IMR-90 (cell line): ENCODE results near the gene RASL11B. TPM values are rescaled to one million over a fixed set of nuclear protein-coding genes. Genes with fewer than 3 reads are reported as not detected.

Experiments used
- ATAC-seq: fragments of 200-7000 bp; cut with Tn5 transposase; 2 replicates; pipeline ENCODE4 v1.9.1; 2020; ENCODE audit warnings: low read depth, mild to moderate bottlenecking, moderate library complexity
- BruUV-seq: library from RNA; stranded (reverse); fragments of 400-500 nt; replicated peaks from 2 replicates; lab custom pipeline; 2021; lab: Mats Ljungman, UMichigan
- CTCF ChIA-PET: fragments of 300-600 bp; formaldehyde crosslinking; extraction: SDS; loops from one replicate; lab custom pipeline; 2021; ENCODE audit warnings: antibody characterized with exemption; lab: Yijun Ruan, JAX
- POLR2A ChIA-PET: fragments of 300-600 bp; sonication (Branson Sonifier 250); formaldehyde crosslinking; loops from one replicate; lab custom pipeline; 2022; ENCODE audit warnings: antibody characterized with exemption; ENCODE audit not compliant: unreplicated experiment; lab: Charles Lee
- DNase-seq: peaks from one replicate; pipeline ENCODE4 v3.0.0; 2013
- H2AFZ ChIP-seq: replicated peaks from 2 replicates; pipeline ENCODE3; 2013; ENCODE audit warnings: low read length, mild to moderate bottlenecking; ENCODE audit not compliant: poor library complexity
- H2AK5ac ChIP-seq: 2 replicates; pipeline ENCODE4 v1.6.1; 2013; ENCODE audit warnings: low read depth, low read length, inconsistent platforms
- H2AK9ac ChIP-seq: replicated peaks from 2 replicates; pipeline ENCODE3; 2013; ENCODE audit warnings: mild to moderate bottlenecking, low read depth, low read length, moderate library complexity; ENCODE audit not compliant: poor library complexity
- H2BK120ac ChIP-seq: 2 replicates; pipeline ENCODE4 v1.6.1; 2013; ENCODE audit warnings: low read depth, low read length, inconsistent platforms
- H2BK15ac ChIP-seq: 3 replicates; pipeline ENCODE4 v1.6.1; 2013; ENCODE audit warnings: low read depth, low read length, inconsistent platforms
- H2BK20ac ChIP-seq: 2 replicates; pipeline ENCODE4 v1.6.1; 2013; ENCODE audit warnings: low read depth, mild to moderate bottlenecking, inconsistent platforms, low read length, moderate library complexity
- H2BK5ac ChIP-seq: 2 replicates; pipeline ENCODE4 v1.6.1; 2013; ENCODE audit warnings: mild to moderate bottlenecking, low read depth, low read length, inconsistent platforms; ENCODE audit not compliant: poor library complexity, severe bottlenecking
- H3K14ac ChIP-seq: replicated peaks from 2 replicates; pipeline ENCODE4 v1.6.1; 2013; ENCODE audit warnings: low read depth, low read length, inconsistent platforms
- H3K18ac ChIP-seq: 2 replicates; pipeline ENCODE4 v1.6.1; 2013; ENCODE audit warnings: low read depth, low read length, control low read depth
- H3K23ac ChIP-seq: 2 replicates; pipeline ENCODE4 v1.6.1; 2013; ENCODE audit warnings: low read depth, low read length, inconsistent platforms
- H3K27ac ChIP-seq: 2 replicates; pipeline ENCODE4 v1.5.1; 2013; ENCODE audit warnings: mild to moderate bottlenecking, control low read depth, low read length; ENCODE audit not compliant: insufficient read depth
- H3K27me3 ChIP-seq: 2 replicates; pipeline ENCODE4 v1.6.1; 2013; ENCODE audit warnings: low read length; ENCODE audit not compliant: control insufficient read depth, insufficient read depth
- H3K36me3 ChIP-seq: 2 replicates; pipeline ENCODE4 v1.6.1; 2013; ENCODE audit warnings: low read length, mixed read lengths; ENCODE audit not compliant: control insufficient read depth, insufficient read depth
- H3K4ac ChIP-seq: 2 replicates; pipeline ENCODE4 v1.6.1; 2013; ENCODE audit warnings: low read depth, low read length, inconsistent platforms
- H3K4me1 ChIP-seq: 2 replicates; pipeline ENCODE4 v1.6.1; 2013; ENCODE audit warnings: low read length, mixed read lengths; ENCODE audit not compliant: control insufficient read depth, insufficient read depth
- H3K4me2 ChIP-seq: 2 replicates; pipeline ENCODE4 v1.6.1; 2013; ENCODE audit warnings: low read depth, mild to moderate bottlenecking, control low read depth, low read length, moderate library complexity
- H3K4me3 ChIP-seq: 2 replicates; pipeline ENCODE4 v1.5.1; 2013; ENCODE audit warnings: low read depth, mild to moderate bottlenecking, control low read depth, low read length, moderate library complexity; ENCODE audit not compliant: insufficient read depth
- H3K56ac ChIP-seq: 2 replicates; pipeline ENCODE4 v1.6.1; 2013; ENCODE audit warnings: low read length, inconsistent platforms; ENCODE audit not compliant: insufficient read depth; ENCODE audit errors: extremely low read depth
- H3K79me1 ChIP-seq, 2 experiments: 2 replicates each; pipeline ENCODE4 v1.6.1; 2013; ENCODE audit warnings: low read length in 2 of 2, inconsistent platforms in 1 of 2, low read depth in 1 of 2
- H3K9ac ChIP-seq: 2 replicates; pipeline ENCODE4 v1.6.1; 2013; ENCODE audit warnings: low read depth, low read length, control low read depth
- H3K9me1 ChIP-seq: 2 replicates; pipeline ENCODE4 v1.6.1; 2013; ENCODE audit warnings: low read length, inconsistent platforms; ENCODE audit not compliant: insufficient read depth
- H3K9me3 ChIP-seq: 2 replicates; pipeline ENCODE4 v1.6.1; 2013; ENCODE audit warnings: low read length; ENCODE audit not compliant: control insufficient read depth, insufficient read depth
- H4K20me1 ChIP-seq: 2 replicates; pipeline ENCODE4 v1.6.1; 2013; ENCODE audit warnings: low read length, inconsistent platforms; ENCODE audit not compliant: insufficient read depth
- H4K5ac ChIP-seq: 2 replicates; pipeline ENCODE4 v1.6.1; 2013; ENCODE audit warnings: mild to moderate bottlenecking, low read depth, low read length, control low read depth
- H4K8ac ChIP-seq, 2 experiments: 2 replicates each; pipeline ENCODE4 v1.6.1; 2013; ENCODE audit warnings: low read depth in 2 of 2, low read length in 2 of 2, control low read depth in 1 of 2, inconsistent platforms in 1 of 2
- H4K91ac ChIP-seq: 2 replicates; pipeline ENCODE4 v1.6.1; 2013; ENCODE audit warnings: low read depth, low read length, inconsistent platforms; ENCODE audit not compliant: insufficient read depth
- BHLHE40 ChIP-seq: fragments of 150-350 bp; IDR thresholded peaks from 2 replicates; pipeline ENCODE4 v1.6.1; 2016; ENCODE audit warnings: mild to moderate bottlenecking, low read depth, low read length
- CEBPB ChIP-seq: IDR thresholded peaks from 2 replicates; pipeline ENCODE4 v1.6.1; 2012; ENCODE audit warnings: low read depth, low read length, improper control_type of control experiment
- FOS ChIP-seq: fragments of 150-350 bp; IDR thresholded peaks from 2 replicates; pipeline ENCODE4 v1.6.1; 2016; ENCODE audit warnings: low read depth, low read length
- MAFK ChIP-seq: IDR thresholded peaks from 2 replicates; pipeline ENCODE4 v1.6.1; 2012; ENCODE audit warnings: low read depth, low read length, improper control_type of control experiment
- NFE2L2 ChIP-seq: fragments of 150-350 bp; IDR thresholded peaks from 2 replicates; pipeline ENCODE4 v1.6.1; 2016; ENCODE audit warnings: low read depth, mild to moderate bottlenecking, low read length
- RCOR1 ChIP-seq: IDR thresholded peaks from 2 replicates; pipeline ENCODE4 v1.6.1; 2012; ENCODE audit warnings: mild to moderate bottlenecking, low read length, improper control_type of control experiment; ENCODE audit not compliant: insufficient replicate concordance
- RFX5 ChIP-seq: IDR thresholded peaks from 2 replicates; pipeline ENCODE4 v1.8.0; 2012; ENCODE audit warnings: low read depth, mild to moderate bottlenecking, low read length, moderate library complexity
- WGBS, 2 experiments: methylation state at CpG; one replicate each; pipeline versions ENCODE4 v1.1.5 to v1.1.7; 2013; ENCODE audit warnings: missing lambda C conversion rate in 2 of 2; ENCODE audit not compliant: insufficient read length in 1 of 2; ENCODE audit errors: extremely low coverage in 2 of 2; 5-methylcytosine and 5-hydroxymethylcytosine counted together
- dilution Hi-C: fragments of 300-500 bp; cut with HindIII; formaldehyde crosslinking; loops from one replicate; pipeline ENCODE4 v1.14.3; 2018; ENCODE audit warnings: low sequenced_read_pairs; ENCODE audit not compliant: unreplicated experiment
- in situ Hi-C: fragments of 300-500 bp; cut with MboI; formaldehyde crosslinking; loops from 3 replicates; pipeline ENCODE4 v1.14.3; 2019; ENCODE audit warnings: low sequenced_read_pairs, inconsistent platforms, mixed read lengths
- intact Hi-C: fragments of 100-400 bp; cut with micrococcal nuclease; formaldehyde crosslinking; loops from 2 replicates; pipeline ENCODE4 v1.10.0; 2022
- polyA plus RNA-seq, 3 experiments: library from polyadenylated mRNA; depleted of rRNA; stranded (reverse); fragments of >200 nt; gene quantifications; 2 replicates each; pipeline ENCODE4 v1.2.3, GENCODE V29; 2012; ENCODE audit warnings: low replicate concordance in 1 of 3
- total RNA-seq: library from RNA; depleted of rRNA; stranded (reverse); fragments of >200 nt; gene quantifications from 2 replicates; pipeline ENCODE4 v1.2.3, GENCODE V29; 2012
- TF ChIP-seq, protein P1 (sequence below): fragments of 150-350 bp; IDR thresholded peaks from 2 replicates; pipeline ENCODE4 v1.6.1; 2016; ENCODE audit warnings: low read depth, mild to moderate bottlenecking, low read length, moderate library complexity, borderline replicate concordance

RASL11B gene
- total and polyA plus RNA-seq, 2 of the 4 experiments (the other 2 are of a cell fraction), result 0.18 to 0.31 TPM

DNA sequence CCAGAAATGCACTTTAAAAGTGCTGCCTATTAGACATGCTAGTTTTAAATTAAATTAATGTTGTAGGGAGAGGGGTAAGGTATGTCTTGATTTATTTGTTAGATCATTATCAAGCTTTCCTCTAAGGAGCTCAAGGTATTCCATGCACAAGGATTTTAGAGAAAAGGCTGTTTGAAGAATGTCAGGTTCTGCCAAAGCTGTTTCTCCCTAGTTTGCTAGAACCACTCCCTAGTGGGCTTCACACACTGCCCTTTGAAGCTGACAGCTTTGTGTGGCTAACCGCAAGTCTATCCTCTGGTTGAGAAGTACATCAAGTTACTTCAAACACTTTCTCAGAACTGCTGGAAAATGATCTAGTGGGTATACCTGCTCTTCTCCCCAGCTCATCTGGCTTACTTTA lies 32.3 kb downstream of the RASL11B start:
- peak overlapping the region; percentile 86; the same call in 1 of the 2 replicates for H2AK5ac ChIP-seq
- no peak overlapping the region for H2AFZ ChIP-seq
- H4K8ac ChIP-seq, result peak overlapping the region in 1 of 2 experiments; percentile 36; a peak in 1 of 4 replicates
- no peak for ATAC-seq
- H3K9me1 ChIP-seq, result peaks cover 18% of the 10 kb centered on the region
- ChIA-PET POLR2A (no interaction called here), CTCF (interaction anchor here (0.6 to 1.6 kb wide), 4 partner anchors 14 to 144 kb away, joined by 3 to 8 read pairs (median 4); no protein-coding TSS in a partner anchor)
- H3K36me3 ChIP-seq, result no peaks in the 10 kb centered on the region
- peaks cover 5% of the 10 kb centered on the region; the same call in 1 of the 2 replicates for H4K20me1 ChIP-seq
- no peak for TF ChIP-seq RFX5
- no peak for TF ChIP-seq NFE2L2
- TF ChIP-seq, protein P1, sequence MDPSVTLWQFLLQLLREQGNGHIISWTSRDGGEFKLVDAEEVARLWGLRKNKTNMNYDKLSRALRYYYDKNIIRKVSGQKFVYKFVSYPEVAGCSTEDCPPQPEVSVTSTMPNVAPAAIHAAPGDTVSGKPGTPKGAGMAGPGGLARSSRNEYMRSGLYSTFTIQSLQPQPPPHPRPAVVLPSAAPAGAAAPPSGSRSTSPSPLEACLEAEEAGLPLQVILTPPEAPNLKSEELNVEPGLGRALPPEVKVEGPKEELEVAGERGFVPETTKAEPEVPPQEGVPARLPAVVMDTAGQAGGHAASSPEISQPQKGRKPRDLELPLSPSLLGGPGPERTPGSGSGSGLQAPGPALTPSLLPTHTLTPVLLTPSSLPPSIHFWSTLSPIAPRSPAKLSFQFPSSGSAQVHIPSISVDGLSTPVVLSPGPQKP, result no peak
- TF ChIP-seq MAFK, result no peak
- no peak for TF ChIP-seq CEBPB
- TF ChIP-seq RCOR1, result no peak
- TF ChIP-seq BHLHE40, result no peak
- TF ChIP-seq FOS, result no peak
- H3K4me2 ChIP-seq, result no peak overlapping the region
- H3K9me3 ChIP-seq, result no peaks in the 10 kb centered on the region
- H2BK15ac ChIP-seq, result peak overlapping the region; percentile 85; the same call in 1 of the 3 replicates
- H2BK5ac ChIP-seq, result no peak overlapping the region
- in situ Hi-C loops (no loop called here), intact Hi-C loops (loop anchor here (5.0 kb wide), 1 partner anchor 63 kb away; no protein-coding TSS in a partner anchor), dilution Hi-C loops (no loop called here)
- peak overlapping the region; percentile 88 for H2BK20ac ChIP-seq
- H4K5ac ChIP-seq, result peak overlapping the region; percentile 84; the same call in 1 of the 2 replicates
- H2AK9ac ChIP-seq, result no peak overlapping the region
- peak overlapping the region; percentile 95 for H3K18ac ChIP-seq
- no peak for DNase-seq
- peaks cover 21% of the 10 kb centered on the region for H3K4me1 ChIP-seq
- H3K14ac ChIP-seq, result peak overlapping the region; percentile 31
- no CpG with 5 or more reads among the region's 1 CpG for WGBS, 2 experiments
- H3K79me1 ChIP-seq, result 0 out of 4 replicates have a peak, but pooled peaks cover 0 to 3% of the 10 kb centered on the region in 2 experiments
- BruUV-seq, result no TSS peak
- H3K9ac ChIP-seq, result no peak overlapping the region
- H2BK120ac ChIP-seq, result peak overlapping the region; percentile 91
- no peak overlapping the region for H3K4me3 ChIP-seq
- H3K27ac ChIP-seq, result peak overlapping the region; percentile 41; the same call in 1 of the 2 replicates
- H4K91ac ChIP-seq, result peak overlapping the region; percentile 79
- H3K56ac ChIP-seq, result no peak overlapping the region
- peak overlapping the region; percentile 83 for H3K23ac ChIP-seq
- H3K4ac ChIP-seq, result peak overlapping the region; percentile 75
- no peaks in the 10 kb centered on the region for H3K27me3 ChIP-seq
